GM12874 (cell line): Measurements from ENCODE around the gene NGRN.

Experiments
- CTCF ChIP-seq: IDR thresholded peaks from 2 replicates; pipeline ENCODE4 v1.5.1; 2011; ENCODE audit warnings: low read depth, mild to moderate bottlenecking, control low read depth, low read length, moderate library complexity; ENCODE audit not compliant: insufficient read depth

Gene NGRN

DNA sequence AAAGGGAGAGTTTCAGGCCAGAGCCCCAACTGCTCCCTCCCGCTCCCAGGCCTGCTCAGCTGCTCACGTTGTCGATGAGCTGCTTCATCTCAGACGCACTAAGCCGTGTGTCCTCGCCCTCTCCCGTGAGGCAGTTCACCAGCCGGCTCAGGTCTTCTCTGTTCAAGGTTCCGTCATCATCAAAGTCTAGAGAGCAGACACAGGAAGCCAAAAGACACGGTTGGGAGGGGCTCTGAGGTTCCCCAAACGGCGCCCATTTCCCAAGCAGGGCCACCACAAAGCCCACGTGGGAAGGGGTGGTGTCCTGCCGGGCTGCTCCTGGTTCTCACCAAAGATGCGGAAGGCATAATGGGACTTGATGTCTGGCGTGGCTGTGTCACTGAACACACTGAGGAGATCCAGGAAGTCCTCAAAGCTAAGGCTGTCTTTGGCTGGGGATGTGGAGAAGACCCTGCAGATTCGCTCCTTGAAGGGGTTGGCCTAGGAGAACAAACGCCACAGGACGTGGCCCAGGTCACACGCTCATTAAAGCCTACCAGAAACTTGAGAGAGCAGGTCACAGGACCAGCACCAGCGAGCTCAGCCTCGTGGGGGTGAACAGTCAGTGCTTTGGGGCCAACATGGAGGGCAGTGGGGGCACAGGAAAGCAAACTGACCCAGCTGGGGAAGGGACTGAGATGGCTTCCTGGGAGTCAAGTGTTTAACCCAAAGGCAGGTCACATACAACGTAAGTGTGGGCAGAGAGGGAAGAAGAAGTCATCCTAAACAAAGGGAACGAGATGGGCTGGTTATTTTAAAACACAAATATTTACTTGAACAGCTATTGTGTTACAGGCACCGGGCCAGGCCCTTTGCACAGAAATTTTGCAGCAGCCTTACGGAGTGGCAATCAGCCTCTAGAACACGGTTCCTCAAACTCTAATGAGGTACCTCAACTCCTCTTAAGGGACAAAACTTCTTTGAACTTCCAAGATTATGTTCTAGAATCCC lies 34.1 kb upstream of the NGRN start:
- no peak for TF ChIP-seq CTCF

GRCh38 chr15:90232196-90232595 lies 33.3 kb upstream of the NGRN start:
- TF ChIP-seq CTCF, result no peak

DNA sequence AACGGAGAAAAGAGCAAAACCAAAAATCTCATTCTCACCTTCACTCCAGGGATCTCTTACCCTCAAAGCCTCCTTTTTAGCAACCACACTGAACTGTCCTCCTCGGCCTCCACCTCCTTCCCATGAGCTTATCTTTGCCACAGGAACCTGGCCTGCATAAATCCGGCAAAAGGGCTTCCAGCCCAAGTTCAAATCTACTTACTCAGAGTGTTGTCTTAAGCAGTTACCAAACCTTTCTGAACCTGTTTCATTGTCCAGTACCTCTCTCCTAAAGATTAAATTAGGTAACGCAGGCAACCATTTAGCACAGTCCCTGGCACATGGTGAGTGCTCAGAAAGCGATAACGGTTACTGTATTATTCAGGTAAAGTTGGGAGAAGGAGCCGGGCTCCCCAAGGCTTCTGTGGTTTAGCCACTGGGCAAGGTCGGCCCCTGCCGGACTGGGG lies 32.5 kb upstream of the NGRN start:
- peak; percentile 47 for TF ChIP-seq CTCF

DNA sequence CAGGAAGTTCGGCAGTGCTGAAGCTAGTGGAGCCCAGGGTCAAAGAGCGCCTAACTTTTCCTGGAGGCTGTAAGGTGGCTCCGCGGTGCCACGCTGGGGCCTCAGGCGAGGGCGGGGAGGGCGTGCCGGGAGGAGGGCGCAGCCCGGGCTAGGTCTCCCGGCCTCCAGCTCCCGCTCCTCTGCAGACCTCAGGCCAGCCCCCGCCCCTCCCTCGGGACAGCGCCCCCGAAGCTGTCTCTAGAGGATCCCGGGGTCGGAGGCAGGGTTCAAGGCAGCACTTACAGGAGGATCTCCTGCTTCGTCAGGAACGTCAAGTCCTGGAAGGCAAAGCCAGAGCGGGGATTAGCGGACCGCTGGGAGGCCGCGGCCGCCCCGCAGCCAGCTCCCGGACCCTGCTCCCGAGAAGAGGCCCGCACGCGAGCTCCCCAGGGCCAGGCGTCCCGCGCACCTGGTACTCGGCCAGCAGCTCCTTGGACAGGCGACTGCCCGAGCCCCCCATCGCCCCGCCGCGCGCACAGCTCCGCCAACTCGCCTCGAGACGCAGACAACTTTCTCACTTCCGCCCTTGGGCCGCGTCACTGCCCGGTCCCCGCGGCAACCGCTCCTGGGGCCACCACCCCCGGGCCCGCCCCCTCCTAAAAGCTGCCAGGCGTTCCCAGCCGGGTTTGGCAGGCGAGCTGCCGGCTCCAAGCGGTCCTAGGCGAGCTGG lies 31.9 kb upstream of the NGRN start, which contains the start of gene CIB1:
Gene CIB1 (minus strand): TSS at position 555 of the 709 bp plus-strand sequence. CDS start 56 bp downstream, at position 499.
- TF ChIP-seq CTCF, result no peak

DNA sequence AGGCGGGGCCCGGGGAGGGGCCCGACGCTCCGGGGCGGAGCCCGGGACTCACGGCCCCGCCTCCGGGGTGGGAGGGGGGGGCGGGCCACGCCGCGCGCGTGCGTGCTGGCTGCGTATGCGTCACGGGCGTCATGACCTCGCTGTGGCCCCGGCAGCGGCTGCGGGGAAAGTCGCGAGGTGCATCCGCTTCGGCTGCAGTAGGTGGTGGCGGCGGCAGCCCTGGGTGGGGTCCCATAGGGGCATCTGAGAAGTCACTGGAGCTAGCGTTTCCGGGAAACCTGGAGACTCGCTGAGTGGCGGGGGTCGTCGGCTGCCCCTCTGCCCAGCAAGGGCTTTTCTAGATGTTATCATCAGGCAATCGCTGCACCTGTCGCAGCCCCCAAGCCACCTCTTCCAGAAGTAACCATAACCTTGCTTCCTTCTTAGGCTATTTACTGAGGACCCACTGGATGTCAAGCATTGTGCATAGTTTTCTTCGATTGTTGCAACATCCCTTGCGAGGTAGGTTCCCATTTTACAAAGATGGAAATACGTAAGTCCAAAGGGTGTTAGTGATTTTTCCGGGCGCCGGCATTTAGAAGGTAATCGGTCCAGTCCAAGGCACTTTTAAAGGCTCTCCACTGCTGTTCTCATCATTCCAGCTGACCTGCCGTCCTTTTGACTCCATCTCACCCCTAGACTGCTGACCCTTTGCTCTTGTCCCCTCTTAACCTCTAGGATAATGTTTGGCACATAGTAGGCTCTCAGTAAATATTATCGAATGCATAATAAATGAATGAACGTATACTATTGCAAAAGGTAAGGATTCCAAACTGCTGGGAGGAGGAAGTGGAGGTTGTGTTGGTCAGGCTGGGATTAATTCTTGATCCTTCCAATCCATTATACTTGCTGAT lies 31.1 kb upstream of the NGRN start, which contains the start of gene GDPGP1:
Gene GDPGP1 (plus strand): TSS at position 114 of the 893 bp plus-strand sequence. CDS start 6,700 bp downstream, outside the sequence.
- no peak for TF ChIP-seq CTCF

- TF ChIP-seq CTCF, result no peak
These were observed 26.1 kb upstream of the NGRN start for GRCh38 chr15:90239371-90239770.
